GM18519 (cell line): ENCODE data around the gene JMJD4.

Experiments used
- ATAC-seq: cut with Tn5 transposase; IDR thresholded peaks from one replicate; pipeline ENCODE4 v1.9.1; 2021; ENCODE audit warnings: mild to moderate bottlenecking, moderate library complexity; ENCODE audit not compliant: unreplicated experiment, low FRiP score

Gene JMJD4

GRCh38 chr1:227753999-227754711 is 19.1 kb upstream of the JMJD4 start:
- no peak for ATAC-seq

GRCh38 chr1:227749916-227750710 is 15.0 kb upstream of the JMJD4 start:
- ATAC-seq: no peak

GRCh38 chr1:227749225-227749624 is 14.1 kb upstream of the JMJD4 start:
- no peak for ATAC-seq

GRCh38 chr1:227748496-227749182 is 13.5 kb upstream of the JMJD4 start:
- no peak for ATAC-seq

- no peak for ATAC-seq
These were observed 12.9 kb upstream of the JMJD4 start for GRCh38 chr1:227747948-227748495.

GRCh38 chr1:227747382-227747781 is 12.3 kb upstream of the JMJD4 start:
- no peak for ATAC-seq

- no peak for ATAC-seq
These were observed 11.6 kb upstream of the JMJD4 start for GRCh38 chr1:227746676-227747075.

- no peak for ATAC-seq
These were observed 10.6 kb upstream of the JMJD4 start for GRCh38 chr1:227745568-227746265.

- no peak for ATAC-seq
These were observed 9.6 kb upstream of the JMJD4 start for GRCh38 chr1:227744668-227745067.

GRCh38 chr1:227742738-227743715 is 7.9 kb upstream of the JMJD4 start:
- ATAC-seq: no peak

- no peak for ATAC-seq
These were observed 6.2 kb upstream of the JMJD4 start for GRCh38 chr1:227741166-227741870.

- ATAC-seq: no peak
These were observed 5.4 kb upstream of the JMJD4 start for GRCh38 chr1:227740401-227740960.

GRCh38 chr1:227739636-227740035 is 4.5 kb upstream of the JMJD4 start:
- no peak for ATAC-seq

- no peak for ATAC-seq
These were observed 3.7 kb upstream of the JMJD4 start for GRCh38 chr1:227738820-227739219.

- ATAC-seq: no peak
These were observed 1.8 kb upstream of the JMJD4 start for GRCh38 chr1:227736814-227737432.

- no peak for ATAC-seq
These were observed 610 bp upstream of the JMJD4 start for GRCh38 chr1:227735539-227736285.

- ATAC-seq: no peak
These were observed 601 bp downstream of the JMJD4 start for GRCh38 chr1:227734546-227734855.
